Prostate gland (tissue), 2 donors: ENCODE results near the gene THUMPD1. TPM values are rescaled to one million over a fixed set of nuclear protein-coding genes. Genes with fewer than 3 reads are reported as not detected.

Experiments used
- DNase-seq: peaks from one replicate; pipeline ENCODE4 v3.0.0-alpha.2; 2019; ENCODE audit warnings: low spot score
- H3K27ac ChIP-seq, 2 donors: fragments of 200-600 bp; sonication (generic); 2 replicates each; pipeline ENCODE4 v1.5.1; 2017 to 2019
- H3K27me3 ChIP-seq: fragments of 200-600 bp; sonication (generic); replicated peaks from 2 replicates; pipeline ENCODE4 v1.5.1; 2019; ENCODE audit not compliant: insufficient read depth
- H3K36me3 ChIP-seq, 2 donors: fragments of 200-600 bp; sonication (generic); 1 replicate in 1 of 2; 2 replicates in 1 of 2; pipeline versions ENCODE4 v1.5.1 to v1.8.1; 2017 to 2019
- H3K4me1 ChIP-seq: fragments of 200-600 bp; sonication (generic); replicated peaks from 2 replicates; pipeline ENCODE4 v1.5.1; 2019
- H3K4me3 ChIP-seq, 2 donors: fragments of 200-600 bp; sonication (generic); 2 replicates each; pipeline ENCODE4 v1.5.1; 2017 to 2019
- H3K9me3 ChIP-seq: fragments of 200-600 bp; sonication (generic); 2 replicates; pipeline ENCODE4 v1.5.1; 2017
- POLR2A ChIP-seq: fragments of 450-650 bp; IDR thresholded peaks from one replicate; pipeline ENCODE4 v1.6.1; 2016; ENCODE audit warnings: antibody characterized with exemption, mild to moderate bottlenecking
- POLR2AphosphoS5 ChIP-seq: sonication (generic); formaldehyde crosslinking; IDR thresholded peaks from one replicate; pipeline ENCODE4 v1.6.1; 2017; ENCODE audit warnings: antibody characterized with exemption
- WGBS: methylation state at CpG from one replicate; pipeline ENCODE4 v1.1.5; 2018; 5-methylcytosine and 5-hydroxymethylcytosine counted together
- intact Hi-C: fragments of 100-400 bp; cut with DNase I; formaldehyde crosslinking; loops from one replicate; pipeline ENCODE4 v1.14.2; 2022
- total RNA-seq, 2 donors: library from RNA; depleted of rRNA; stranded (reverse); fragments of >200 nt; gene quantifications; one replicate each; pipeline ENCODE4 v1.1.0, GENCODE V29; 2016
- TF ChIP-seq, protein P1 (sequence below), 4 experiments: fragments of 200-600 bp in 2 of 4; fragments of 450-650 bp in 2 of 4; sonication (generic) in 2 of 4; IDR thresholded peaks; 1 replicate in 3 of 4; 2 replicates in 1 of 4; pipeline ENCODE4 v1.5.1; 2016 to 2019; ENCODE audit warnings: antibody characterized with exemption in 4 of 4, mild to moderate bottlenecking in 2 of 4, moderate library complexity in 2 of 4

Gene THUMPD1, protein sequence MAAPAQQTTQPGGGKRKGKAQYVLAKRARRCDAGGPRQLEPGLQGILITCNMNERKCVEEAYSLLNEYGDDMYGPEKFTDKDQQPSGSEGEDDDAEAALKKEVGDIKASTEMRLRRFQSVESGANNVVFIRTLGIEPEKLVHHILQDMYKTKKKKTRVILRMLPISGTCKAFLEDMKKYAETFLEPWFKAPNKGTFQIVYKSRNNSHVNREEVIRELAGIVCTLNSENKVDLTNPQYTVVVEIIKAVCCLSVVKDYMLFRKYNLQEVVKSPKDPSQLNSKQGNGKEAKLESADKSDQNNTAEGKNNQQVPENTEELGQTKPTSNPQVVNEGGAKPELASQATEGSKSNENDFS
- 100 to 1,000 TPM; 107 to 167 TPM for total RNA-seq

DNA sequence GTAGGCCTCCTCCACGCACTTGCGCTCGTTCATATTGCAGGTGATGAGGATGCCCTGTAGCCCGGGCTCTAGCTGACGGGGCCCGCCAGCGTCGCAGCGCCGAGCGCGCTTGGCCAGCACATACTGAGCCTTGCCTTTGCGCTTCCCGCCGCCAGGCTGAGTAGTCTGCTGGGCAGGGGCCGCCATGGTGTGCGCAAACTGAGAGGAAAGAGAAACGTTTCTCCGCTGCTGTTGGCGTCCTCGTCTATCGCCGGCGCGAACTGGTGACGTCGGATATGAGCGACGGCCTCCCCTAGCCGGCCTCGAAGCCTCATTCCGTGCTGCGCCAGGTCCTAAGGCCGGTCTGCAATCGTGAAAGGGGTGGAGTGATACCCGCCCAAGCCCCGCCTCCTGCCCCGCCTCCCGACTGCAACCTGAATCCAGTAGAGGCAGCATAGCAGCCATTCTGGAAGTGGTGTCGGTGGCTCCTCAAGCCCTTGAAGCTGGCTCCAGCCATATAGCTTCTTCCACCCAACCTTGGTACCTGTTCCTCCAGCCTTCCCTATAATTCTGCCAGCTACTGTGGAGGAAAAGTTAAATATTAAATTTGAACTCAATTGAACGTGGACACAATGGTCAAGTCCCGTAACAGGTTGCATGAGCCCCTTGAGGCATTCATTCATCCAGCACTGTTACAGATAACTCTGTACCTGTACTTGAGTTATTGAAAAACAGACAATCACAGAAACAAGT, at the start of gene THUMPD1:
TSS of gene THUMPD1 (minus strand) at position 265 of the 732 bp plus-strand sequence. CDS start at position 186, 79 bp downstream.
- intact Hi-C loops, result no loop called here
- H3K27me3 ChIP-seq, result no peaks in the 10 kb centered on the region
- peaks cover 11% of the 10 kb centered on the region for H3K4me1 ChIP-seq
- peak; percentile 93 for DNase-seq
- peak; percentile 75 for TF ChIP-seq POLR2A
- TF ChIP-seq, protein P1, sequence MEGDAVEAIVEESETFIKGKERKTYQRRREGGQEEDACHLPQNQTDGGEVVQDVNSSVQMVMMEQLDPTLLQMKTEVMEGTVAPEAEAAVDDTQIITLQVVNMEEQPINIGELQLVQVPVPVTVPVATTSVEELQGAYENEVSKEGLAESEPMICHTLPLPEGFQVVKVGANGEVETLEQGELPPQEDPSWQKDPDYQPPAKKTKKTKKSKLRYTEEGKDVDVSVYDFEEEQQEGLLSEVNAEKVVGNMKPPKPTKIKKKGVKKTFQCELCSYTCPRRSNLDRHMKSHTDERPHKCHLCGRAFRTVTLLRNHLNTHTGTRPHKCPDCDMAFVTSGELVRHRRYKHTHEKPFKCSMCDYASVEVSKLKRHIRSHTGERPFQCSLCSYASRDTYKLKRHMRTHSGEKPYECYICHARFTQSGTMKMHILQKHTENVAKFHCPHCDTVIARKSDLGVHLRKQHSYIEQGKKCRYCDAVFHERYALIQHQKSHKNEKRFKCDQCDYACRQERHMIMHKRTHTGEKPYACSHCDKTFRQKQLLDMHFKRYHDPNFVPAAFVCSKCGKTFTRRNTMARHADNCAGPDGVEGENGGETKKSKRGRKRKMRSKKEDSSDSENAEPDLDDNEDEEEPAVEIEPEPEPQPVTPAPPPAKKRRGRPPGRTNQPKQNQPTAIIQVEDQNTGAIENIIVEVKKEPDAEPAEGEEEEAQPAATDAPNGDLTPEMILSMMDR (IDR thresholded peaks at IDR 0.05), result peak in 2 of 4 experiments; percentile 23 to 30
- peak; percentile 90 for TF ChIP-seq POLR2AphosphoS5
- WGBS, result 4% methylated on average over 41 of the region's 42 CpGs
- peak within 1 kb of the TSS; percentile 92 to 95 for H3K4me3 ChIP-seq
- no peaks in the 10 kb centered on the region for H3K9me3 ChIP-seq
- H3K27ac ChIP-seq, result peak within 1 kb of the TSS; percentile 99
- peaks cover 0 to 3% of the 10 kb centered on the region in 2 donors for H3K36me3 ChIP-seq

DNA sequence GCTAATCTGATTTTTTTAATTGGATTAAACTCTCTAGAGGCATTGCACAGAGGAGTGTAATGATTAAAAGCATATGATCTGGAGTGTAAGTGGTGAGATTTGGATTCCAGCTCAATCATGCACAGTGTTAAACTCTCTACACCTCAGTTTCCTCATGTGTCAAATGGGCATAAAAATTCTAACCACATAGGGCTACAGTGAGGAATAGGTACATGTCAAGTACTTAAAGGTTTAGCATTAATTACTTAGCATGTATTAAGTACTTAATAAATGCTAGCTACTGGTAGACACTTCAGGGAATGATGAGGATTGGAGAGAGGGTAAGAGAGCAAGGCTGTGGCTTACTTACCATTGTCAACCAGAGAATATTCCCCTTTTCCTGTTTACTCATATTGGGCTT, 47.5 kb upstream of the THUMPD1 start:
- H3K27ac ChIP-seq, result no peak overlapping the region
- no peaks in the 10 kb centered on the region for H3K36me3 ChIP-seq
- intact Hi-C loops, result no loop called here
- no peak for DNase-seq
- H3K9me3 ChIP-seq, result no peaks in the 10 kb centered on the region
- H3K4me1 ChIP-seq, result no peaks in the 10 kb centered on the region
- no peaks in the 10 kb centered on the region for H3K27me3 ChIP-seq
- TF ChIP-seq POLR2AphosphoS5 (no peak), POLR2A (no peak)
- TF ChIP-seq, protein P1 (IDR thresholded peaks at IDR 0.05), result no peak
- H3K4me3 ChIP-seq, result no peak overlapping the region

DNA sequence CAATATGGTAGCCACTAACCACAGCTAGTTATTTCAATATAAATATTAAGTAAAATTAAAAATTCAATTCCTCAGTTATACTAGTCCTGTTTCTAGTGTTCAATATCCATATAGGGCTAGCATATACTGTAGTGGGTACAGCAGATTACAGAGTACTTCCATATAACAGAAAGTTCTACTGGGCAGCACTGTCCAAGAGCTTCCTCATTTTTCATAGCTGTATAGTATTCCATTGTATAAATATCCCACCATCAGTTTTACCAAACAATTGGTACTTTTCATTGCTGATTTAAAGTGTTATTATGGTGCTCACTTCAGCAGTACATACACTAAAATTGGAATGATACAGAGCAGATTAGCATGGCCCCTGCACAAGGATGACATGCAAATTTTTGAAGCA, 42.6 kb upstream of the THUMPD1 start:
- no peak for DNase-seq
- intact Hi-C loops, result no loop called here
- Histone ChIP-seq H3K4me3 (no peak overlapping the region), H3K4me1 (no peaks in the 10 kb centered on the region), H3K27me3 (no peaks in the 10 kb centered on the region), H3K36me3 (no peaks in the 10 kb centered on the region), H3K27ac (no peak overlapping the region), H3K9me3 (no peaks in the 10 kb centered on the region)
- no peak for TF ChIP-seq POLR2AphosphoS5
- no peak for TF ChIP-seq POLR2A

DNA sequence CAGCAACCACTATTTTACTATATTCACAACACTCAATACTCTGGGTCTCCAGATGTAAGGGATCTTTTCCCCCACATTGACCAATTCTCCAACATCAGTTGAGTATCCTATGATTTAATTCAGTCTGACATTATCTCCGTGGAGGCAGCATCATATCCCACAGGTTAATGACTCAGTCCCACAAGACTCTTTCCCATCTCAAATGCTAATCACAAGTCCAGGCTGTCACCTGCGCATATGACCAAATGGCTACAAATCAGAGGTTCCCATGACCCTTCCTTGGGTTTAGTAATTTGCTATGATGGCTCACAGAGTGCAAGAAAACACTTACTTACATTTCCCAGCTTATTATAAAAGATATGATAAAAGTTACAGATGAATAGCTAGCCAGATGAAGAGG, 40.9 kb upstream of the THUMPD1 start:
- intact Hi-C loops, result no loop called here
- WGBS, result 89% methylated on average over 2 of the region's 2 CpGs
- Histone ChIP-seq H3K9me3 (no peaks in the 10 kb centered on the region), H3K4me1 (no peaks in the 10 kb centered on the region), H3K27me3 (no peaks in the 10 kb centered on the region), H3K27ac (no peak overlapping the region), H3K36me3 (no peaks in the 10 kb centered on the region), H3K4me3 (no peak overlapping the region)
- TF ChIP-seq POLR2AphosphoS5 (no peak), POLR2A (no peak)
- TF ChIP-seq, protein P1 (IDR thresholded peaks at IDR 0.05), result no peak
- DNase-seq, result no peak

DNA sequence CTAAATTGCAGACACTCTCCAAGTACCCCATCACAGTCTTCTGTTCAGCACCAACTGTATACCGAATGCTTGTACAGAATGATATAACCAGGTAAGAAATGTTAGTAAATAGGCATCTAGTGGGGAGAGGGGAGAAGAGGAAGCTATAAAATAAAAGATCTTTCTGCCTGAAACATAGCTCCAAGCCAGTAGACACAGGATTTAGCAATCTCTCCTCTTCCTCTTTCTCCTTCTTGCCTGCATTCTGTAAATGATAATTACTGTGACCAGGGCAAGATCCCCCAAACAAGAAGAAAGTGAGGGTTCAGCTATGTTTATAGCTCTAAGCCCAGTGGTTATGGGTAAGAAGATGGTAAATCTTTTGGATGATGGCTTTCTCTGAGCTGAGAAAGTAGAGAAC, 40.1 kb upstream of the THUMPD1 start:
- no peaks in the 10 kb centered on the region for H3K4me1 ChIP-seq
- no peaks in the 10 kb centered on the region for H3K27me3 ChIP-seq
- no peak for DNase-seq
- no peaks in the 10 kb centered on the region for H3K9me3 ChIP-seq
- TF ChIP-seq, protein P1 (IDR thresholded peaks at IDR 0.05), result no peak
- TF ChIP-seq POLR2A, result no peak
- TF ChIP-seq POLR2AphosphoS5, result no peak
- no peak overlapping the region for H3K4me3 ChIP-seq
- 83% methylated on average over 1 of the region's 1 CpG for WGBS
- intact Hi-C loops, result no loop called here
- no peaks in the 10 kb centered on the region for H3K36me3 ChIP-seq
- H3K27ac ChIP-seq, result no peak overlapping the region
